Neural cell (in vitro differentiated cells): Measurements from ENCODE around the gene LRRC72. TPM values are rescaled to one million over a fixed set of nuclear protein-coding genes. Genes with fewer than 3 reads are reported as not detected.

Experiments used
- H2AFZ ChIP-seq: fragments of 200-600, 300-800 bp; sonication (generic), shearing (Covaris generic); 2 replicates; pipeline ENCODE4 v1.6.0; 2014; ENCODE audit warnings: low read depth, mild to moderate bottlenecking, antibody characterized with exemption, low read length, moderate library complexity
- H3F3A ChIP-seq: fragments of 200-600 bp; shearing (Covaris generic); 2 replicates; pipeline ENCODE4 v1.6.1; 2016; ENCODE audit warnings: mild to moderate bottlenecking, moderate library complexity, mixed read lengths, antibody characterized with exemption, low read length; ENCODE audit not compliant: insufficient read depth, poor library complexity, severe bottlenecking
- H3K27ac ChIP-seq: fragments of 200-600, 300-800 bp; sonication (generic), shearing (Covaris generic); 2 replicates; pipeline ENCODE4 v1.5.1; 2014; ENCODE audit warnings: mild to moderate bottlenecking, low read length, moderate library complexity
- H3K27me3 ChIP-seq: fragments of 300-800, 200-600 bp; sonication (generic), shearing (Covaris generic); 2 replicates; pipeline ENCODE4 v1.6.0; 2014; ENCODE audit warnings: mild to moderate bottlenecking, low read depth, low read length, moderate library complexity; ENCODE audit not compliant: insufficient read depth
- H3K36me3 ChIP-seq: fragments of 300-800, 200-600 bp; sonication (generic), shearing (Covaris generic); 2 replicates; pipeline ENCODE4 v1.5.1; 2014; ENCODE audit warnings: mild to moderate bottlenecking, antibody characterized with exemption, low read length, moderate library complexity; ENCODE audit not compliant: insufficient read depth
- H3K4me2 ChIP-seq: fragments of 300-800, 200-600 bp; sonication (generic), shearing (Covaris generic); 2 replicates; pipeline ENCODE4 v1.6.0; 2014; ENCODE audit warnings: mild to moderate bottlenecking, low read length
- H3K4me3 ChIP-seq: fragments of 300-800, 200-600 bp; sonication (generic), shearing (Covaris generic); 2 replicates; pipeline ENCODE4 v1.5.1; 2014; ENCODE audit warnings: mild to moderate bottlenecking, low read length, moderate library complexity
- H3K79me2 ChIP-seq: fragments of 200-600 bp; shearing (Covaris generic); replicated peaks from 2 replicates; pipeline ENCODE4 v1.6.0; 2014; ENCODE audit warnings: mild to moderate bottlenecking, low read length, moderate library complexity; ENCODE audit not compliant: insufficient read depth
- H3K9ac ChIP-seq: fragments of 300-800, 200-600 bp; sonication (generic), shearing (Covaris generic); 2 replicates; pipeline ENCODE4 v1.6.1; 2016; ENCODE audit warnings: mild to moderate bottlenecking, low read length, mixed read lengths
- H3K9me2 ChIP-seq: fragments of 200-600 bp; shearing (Covaris generic); 2 replicates; pipeline ENCODE4 v1.6.1; 2016; ENCODE audit warnings: mild to moderate bottlenecking, low read length, mixed read lengths; ENCODE audit not compliant: insufficient read depth
- H3K9me3 ChIP-seq: fragments of 200-600, 300-800 bp; sonication (generic), shearing (Covaris generic); 2 replicates; pipeline ENCODE4 v1.6.1; 2016; ENCODE audit warnings: mild to moderate bottlenecking, mixed run types, low read length, moderate library complexity, mixed read lengths
- H4K20me1 ChIP-seq: fragments of 200-600 bp; shearing (Covaris generic); 2 replicates; pipeline ENCODE4 v1.6.1; 2016; ENCODE audit warnings: mild to moderate bottlenecking, mixed run types; ENCODE audit not compliant: insufficient read depth
- EP300 ChIP-seq: fragments of 450-650 bp; conservative IDR thresholded peaks from 2 replicates; pipeline ENCODE4 v1.6.1; 2014; ENCODE audit warnings: antibody characterized with exemption, mild to moderate bottlenecking, moderate library complexity; ENCODE audit not compliant: poor library complexity, severe bottlenecking
- EZH2 ChIP-seq: fragments of 200-600, 300-800 bp; shearing (Covaris generic), sonication (generic); IDR thresholded peaks from 2 replicates; pipeline ENCODE4 v1.6.1; 2014; ENCODE audit warnings: antibody characterized with exemption, low read length, borderline replicate concordance, mild to moderate bottlenecking; ENCODE audit not compliant: insufficient read depth, poor library complexity, severe bottlenecking
- MXI1 ChIP-seq: fragments of 450-650 bp; conservative IDR thresholded peaks from 2 replicates; pipeline ENCODE4 v1.6.1; 2014; ENCODE audit warnings: antibody characterized with exemption, mild to moderate bottlenecking; ENCODE audit not compliant: poor library complexity, severe bottlenecking
- POLR2AphosphoS5 ChIP-seq: IDR thresholded peaks from 2 replicates; pipeline ENCODE4 v1.6.1; 2012
- RAD21 ChIP-seq: fragments of 450-650 bp; conservative IDR thresholded peaks from 2 replicates; pipeline ENCODE4 v1.6.1; 2014; ENCODE audit warnings: antibody characterized with exemption, mild to moderate bottlenecking, moderate library complexity
- REST ChIP-seq: IDR thresholded peaks from 2 replicates; pipeline ENCODE4 v1.6.1; 2012; ENCODE audit warnings: borderline replicate concordance
- SMC3 ChIP-seq: fragments of 450-650 bp; conservative IDR thresholded peaks from 2 replicates; pipeline ENCODE4 v1.6.1; 2014; ENCODE audit warnings: antibody characterized with exemption, mild to moderate bottlenecking, moderate library complexity; ENCODE audit not compliant: poor library complexity
- TAF1 ChIP-seq: IDR thresholded peaks from 2 replicates; pipeline ENCODE4 v1.6.1; 2012; ENCODE audit warnings: low read depth
- polyA plus RNA-seq: library from polyadenylated mRNA; depleted of rRNA; stranded (reverse); fragments of >200 nt; gene quantifications from 2 replicates; pipeline ENCODE4 v1.2.3, GENCODE V29; 2014
- TF ChIP-seq, protein P1 (sequence below): fragments of 450-650 bp; IDR thresholded peaks from 2 replicates; pipeline ENCODE4 v1.5.1; 2014; ENCODE audit warnings: antibody characterized with exemption, mild to moderate bottlenecking, moderate library complexity; ENCODE audit not compliant: poor library complexity, severe bottlenecking

LRRC72 gene
- polyA plus RNA-seq, 1 donor from 2014 or later = not detected

GRCh38 chr7:16583834-16584233 lies 57.2 kb downstream of the LRRC72 start:
- Histone ChIP-seq H2AFZ (no peak overlapping the region), H3K27me3 (no peaks in the 10 kb centered on the region), H3K9me2 (no peaks in the 10 kb centered on the region), H4K20me1 (no peaks in the 10 kb centered on the region), H3K9me3 (no peaks in the 10 kb centered on the region), H3K4me3 (no peak overlapping the region), H3K27ac (no peak overlapping the region), H3F3A (no peaks in the 10 kb centered on the region), H3K36me3 (no peaks in the 10 kb centered on the region), H3K4me2 (no peak overlapping the region), H3K79me2 (no peaks in the 10 kb centered on the region), H3K9ac (no peak overlapping the region)
- no peak for TF ChIP-seq EP300
- no peak for TF ChIP-seq RAD21
- TF ChIP-seq TAF1 = no peak
- TF ChIP-seq, protein P1, sequence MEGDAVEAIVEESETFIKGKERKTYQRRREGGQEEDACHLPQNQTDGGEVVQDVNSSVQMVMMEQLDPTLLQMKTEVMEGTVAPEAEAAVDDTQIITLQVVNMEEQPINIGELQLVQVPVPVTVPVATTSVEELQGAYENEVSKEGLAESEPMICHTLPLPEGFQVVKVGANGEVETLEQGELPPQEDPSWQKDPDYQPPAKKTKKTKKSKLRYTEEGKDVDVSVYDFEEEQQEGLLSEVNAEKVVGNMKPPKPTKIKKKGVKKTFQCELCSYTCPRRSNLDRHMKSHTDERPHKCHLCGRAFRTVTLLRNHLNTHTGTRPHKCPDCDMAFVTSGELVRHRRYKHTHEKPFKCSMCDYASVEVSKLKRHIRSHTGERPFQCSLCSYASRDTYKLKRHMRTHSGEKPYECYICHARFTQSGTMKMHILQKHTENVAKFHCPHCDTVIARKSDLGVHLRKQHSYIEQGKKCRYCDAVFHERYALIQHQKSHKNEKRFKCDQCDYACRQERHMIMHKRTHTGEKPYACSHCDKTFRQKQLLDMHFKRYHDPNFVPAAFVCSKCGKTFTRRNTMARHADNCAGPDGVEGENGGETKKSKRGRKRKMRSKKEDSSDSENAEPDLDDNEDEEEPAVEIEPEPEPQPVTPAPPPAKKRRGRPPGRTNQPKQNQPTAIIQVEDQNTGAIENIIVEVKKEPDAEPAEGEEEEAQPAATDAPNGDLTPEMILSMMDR = no peak
- no peak for TF ChIP-seq MXI1
- TF ChIP-seq SMC3 = no peak
- TF ChIP-seq REST = no peak
- no peak for TF ChIP-seq POLR2AphosphoS5
- TF ChIP-seq EZH2 = no peak

DNA sequence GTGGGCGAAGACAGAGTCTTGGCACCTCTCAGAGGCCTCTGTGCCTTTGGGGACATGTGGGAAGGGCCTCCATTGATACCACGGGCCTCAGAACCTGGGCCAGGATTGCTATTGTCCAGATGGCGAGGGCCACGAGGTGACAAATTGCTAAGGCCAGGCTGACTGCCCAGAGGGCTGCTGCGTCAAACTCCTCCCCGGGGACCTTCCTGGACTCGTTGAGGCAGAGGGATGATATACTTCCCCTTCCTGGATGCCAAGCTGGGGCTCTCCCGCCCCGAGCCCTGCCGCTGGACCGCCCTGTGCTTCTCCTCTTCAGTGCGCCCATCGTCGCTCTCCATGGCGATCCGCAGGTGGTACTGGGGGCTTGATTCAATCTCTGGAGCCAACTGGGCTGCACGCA lies 58.9 kb downstream of the LRRC72 start:
- no peaks in the 10 kb centered on the region for H4K20me1 ChIP-seq
- H3K4me3 ChIP-seq = no peak overlapping the region
- H3K9me3 ChIP-seq = no peaks in the 10 kb centered on the region
- no peaks in the 10 kb centered on the region for H3K9me2 ChIP-seq
- no peak overlapping the region for H3K4me2 ChIP-seq
- no peaks in the 10 kb centered on the region for H3K79me2 ChIP-seq
- no peak for TF ChIP-seq EZH2
- TF ChIP-seq, protein P1 = no peak
- TF ChIP-seq REST = no peak
- no peak for TF ChIP-seq SMC3
- TF ChIP-seq RAD21 = no peak
- no peak for TF ChIP-seq EP300
- no peak for TF ChIP-seq POLR2AphosphoS5
- TF ChIP-seq MXI1 = no peak
- no peak overlapping the region for H3K9ac ChIP-seq
- H2AFZ ChIP-seq = no peak overlapping the region
- no peak overlapping the region for H3K27ac ChIP-seq
- H3K27me3 ChIP-seq = no peaks in the 10 kb centered on the region
- no peaks in the 10 kb centered on the region for H3K36me3 ChIP-seq
- no peaks in the 10 kb centered on the region for H3F3A ChIP-seq
